GM21723 (cell line): Measurements from ENCODE around the gene ETV7.
"Not testable (repeated sequence)": the region's sequence is repeated elsewhere in the genome, so short reads cannot be mapped to it uniquely, and the experiment has no call there.

Source experiments
- ATAC-seq: cut with Tn5 transposase; IDR thresholded peaks from one replicate; pipeline ENCODE4 v1.9.1; 2021; ENCODE audit warnings: mild to moderate bottlenecking, moderate library complexity; ENCODE audit not compliant: unreplicated experiment

The ETV7 gene

GRCh38 chr6:36387440-36388303 is at the start of gene ETV7:
ETV7 (minus strand) TSS chr6:36387669; CDS start chr6:36387541, 128 bp downstream.
- ATAC-seq, result peak; percentile 39

DNA sequence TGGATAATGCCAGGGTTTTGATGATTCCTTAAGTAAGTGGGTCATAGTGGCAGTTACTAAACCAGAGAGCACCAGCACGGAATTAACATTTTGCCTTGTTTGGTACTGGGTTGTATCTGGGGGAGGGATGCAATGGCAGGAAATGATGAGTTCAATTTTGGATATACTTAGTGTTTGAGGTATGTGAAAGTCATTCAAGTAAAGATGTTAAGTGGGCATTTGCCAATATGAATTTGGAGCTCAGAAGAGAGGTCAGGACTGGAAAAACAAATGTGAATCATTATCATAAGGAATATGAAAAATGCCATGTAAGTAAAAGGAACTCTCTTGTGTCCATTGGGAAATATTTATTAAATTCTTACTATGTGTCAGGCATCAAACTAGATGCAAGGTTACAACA is 49.0 kb upstream of the ETV7 start:
- no peak for ATAC-seq

DNA sequence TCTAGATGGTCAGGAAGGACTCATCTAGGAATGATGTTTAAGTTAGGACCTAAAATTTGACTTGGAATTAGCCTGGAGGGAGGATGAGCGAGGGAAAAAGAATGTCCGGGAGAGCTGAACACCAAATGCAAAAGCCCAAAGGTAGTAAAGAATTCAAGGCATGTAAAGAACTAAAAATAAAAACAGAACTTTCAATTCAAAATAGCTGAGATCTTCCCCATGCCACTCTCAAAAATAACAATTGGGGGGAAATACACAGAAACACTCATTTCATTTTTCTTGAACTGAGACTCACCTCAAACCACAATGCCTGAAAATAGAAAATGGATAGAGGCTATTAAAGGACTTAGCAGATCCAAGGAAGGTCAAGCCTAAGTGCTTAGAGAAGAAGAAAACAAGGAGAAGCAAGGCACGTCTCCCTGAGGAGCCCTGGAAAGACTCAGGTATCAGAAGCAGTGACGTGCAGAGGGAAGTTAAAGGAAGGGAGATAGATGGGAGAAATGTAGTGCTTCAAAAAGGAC is 44.7 kb upstream of the ETV7 start:
- no peak for ATAC-seq

DNA sequence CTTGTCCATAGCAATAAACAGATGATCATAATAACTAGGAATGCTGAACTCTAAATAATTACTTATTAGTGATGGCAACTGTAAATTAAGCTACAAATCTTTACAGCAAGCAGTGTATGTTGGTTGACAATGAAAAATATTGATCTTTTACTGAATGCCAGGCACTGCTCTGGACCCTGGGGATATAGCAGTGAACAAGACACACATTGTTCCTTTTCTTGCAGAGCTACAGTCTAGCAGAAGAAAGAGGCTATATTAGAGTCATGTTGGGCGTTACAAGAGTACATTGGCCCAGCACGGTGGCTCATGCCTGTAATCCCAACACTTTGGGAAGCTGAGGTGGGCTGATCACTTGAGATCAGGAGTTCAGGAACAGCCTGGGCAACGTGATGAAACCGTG is 43.7 kb upstream of the ETV7 start:
- ATAC-seq, result no peak

DNA sequence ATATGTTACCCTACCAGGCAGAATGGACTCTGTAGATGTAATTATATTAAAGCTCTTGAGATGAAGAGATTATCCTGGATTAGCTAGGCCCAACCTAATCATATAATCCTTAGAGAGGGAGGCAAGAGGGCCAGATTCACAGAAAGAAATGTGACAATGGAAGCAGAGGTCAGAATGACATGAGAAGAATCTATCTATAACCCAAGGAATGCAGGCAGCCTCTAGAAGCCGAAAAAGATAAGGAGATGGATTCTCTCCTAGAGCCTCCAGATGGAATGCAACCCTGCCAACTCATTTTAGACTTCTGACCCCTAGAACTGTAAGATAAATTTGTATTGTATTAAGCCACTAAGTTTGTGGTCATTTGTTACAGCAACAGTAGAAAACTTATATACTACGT is 42.9 kb upstream of the ETV7 start:
- no peak for ATAC-seq

DNA sequence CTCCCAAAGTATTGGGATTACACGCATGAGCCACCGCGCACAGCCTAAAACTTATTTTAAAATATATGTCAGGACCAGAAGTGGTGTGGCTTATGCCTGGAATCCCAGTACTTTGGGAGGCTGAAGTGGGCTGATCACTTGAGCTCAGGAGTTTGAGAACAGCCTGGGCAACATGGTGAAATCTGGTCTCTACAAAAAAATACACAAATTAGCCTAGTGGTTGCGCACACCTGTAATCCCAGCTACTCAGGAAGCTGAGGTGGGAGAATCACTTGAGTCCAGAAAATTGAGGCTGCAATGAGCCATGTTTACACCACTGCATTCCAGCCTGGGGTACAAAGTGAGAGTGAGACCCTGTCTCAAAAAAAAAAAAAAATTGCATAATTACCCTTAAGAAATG is 41.4 kb upstream of the ETV7 start:
- no peak for ATAC-seq

GRCh38 chr6:36426622-36427021 is 39.2 kb upstream of the ETV7 start:
- ATAC-seq, result no peak

DNA sequence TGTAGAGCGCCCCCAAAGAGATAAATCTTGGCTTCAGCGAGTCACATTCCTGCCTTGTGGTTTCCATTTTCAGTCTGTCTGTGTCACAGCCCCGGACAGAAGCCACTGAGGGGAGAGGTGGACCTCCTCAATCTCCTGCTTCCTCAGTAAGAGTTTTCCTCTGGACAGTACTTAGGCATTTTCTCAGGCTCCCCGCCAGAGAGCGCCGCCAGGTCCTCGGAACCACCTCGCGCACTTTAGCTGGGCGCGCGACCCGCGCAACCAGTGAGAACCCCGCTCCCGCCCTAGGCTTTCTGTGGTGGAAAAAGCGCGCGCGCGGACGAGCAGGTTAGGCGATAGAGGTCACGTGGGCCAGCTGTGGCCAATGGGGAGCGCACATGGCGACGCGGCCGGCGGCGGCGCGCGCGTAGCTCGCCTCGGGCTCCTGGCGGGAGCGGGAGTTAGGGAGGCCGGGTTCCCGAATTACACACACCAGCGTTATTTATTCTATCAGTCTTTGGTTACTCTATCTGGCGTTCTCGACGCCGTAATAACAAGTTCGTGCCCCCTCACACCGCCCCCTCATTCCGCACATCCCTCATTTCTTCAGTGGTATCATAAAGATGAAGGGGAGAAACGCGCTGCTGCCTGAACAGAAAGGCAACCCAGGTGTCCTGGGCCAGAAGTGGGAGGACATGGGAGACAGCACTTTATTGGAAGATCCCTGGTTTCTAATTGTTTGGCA is 35.8 kb upstream of the ETV7 start:
- peak; percentile 85 for ATAC-seq

- peak; percentile 9 for ATAC-seq
Measured at GRCh38 chr6:36422714-36423100, 35.2 kb upstream of the ETV7 start.

DNA sequence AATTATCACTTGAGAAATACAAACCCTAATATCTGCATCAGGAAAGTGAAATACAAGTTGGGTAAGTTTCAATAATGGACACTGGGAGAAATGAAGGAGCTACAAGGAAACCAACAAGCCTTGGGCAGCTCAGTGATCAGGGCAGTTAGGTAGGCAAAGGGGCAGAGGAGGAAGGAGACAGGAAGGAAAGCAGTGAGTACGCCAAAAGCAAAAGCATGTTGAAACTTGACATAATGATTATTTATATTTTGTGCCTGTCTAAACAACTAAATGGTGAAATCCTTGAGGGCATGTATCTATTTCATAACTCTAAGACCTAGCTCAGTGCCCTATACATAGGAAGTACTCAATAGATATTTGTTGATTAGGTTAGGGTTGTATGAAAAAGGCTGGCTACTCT is 31.8 kb upstream of the ETV7 start:
- ATAC-seq, result no peak

DNA sequence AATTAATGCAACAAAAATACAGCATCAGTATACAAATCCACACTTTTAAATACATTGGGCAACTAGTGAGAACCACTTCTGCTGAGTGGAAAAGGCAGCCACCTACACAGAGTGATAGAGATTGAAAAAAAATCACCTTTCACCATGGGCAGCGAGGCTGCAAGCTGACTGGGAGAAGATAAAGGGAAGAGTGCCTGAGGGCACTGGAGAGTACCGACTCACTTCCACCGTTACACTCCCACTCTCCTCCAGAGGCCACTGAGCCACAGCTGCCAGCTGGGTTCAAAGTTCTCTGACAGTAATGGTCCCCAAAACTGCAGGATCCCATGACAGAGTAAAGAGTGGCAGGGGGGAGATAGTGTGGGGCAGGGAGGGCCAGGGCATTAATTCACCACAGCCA is 31.1 kb upstream of the ETV7 start:
- ATAC-seq, result no peak

- ATAC-seq, result no peak
Measured at GRCh38 chr6:36414481-36414880, 27.0 kb upstream of the ETV7 start.

DNA sequence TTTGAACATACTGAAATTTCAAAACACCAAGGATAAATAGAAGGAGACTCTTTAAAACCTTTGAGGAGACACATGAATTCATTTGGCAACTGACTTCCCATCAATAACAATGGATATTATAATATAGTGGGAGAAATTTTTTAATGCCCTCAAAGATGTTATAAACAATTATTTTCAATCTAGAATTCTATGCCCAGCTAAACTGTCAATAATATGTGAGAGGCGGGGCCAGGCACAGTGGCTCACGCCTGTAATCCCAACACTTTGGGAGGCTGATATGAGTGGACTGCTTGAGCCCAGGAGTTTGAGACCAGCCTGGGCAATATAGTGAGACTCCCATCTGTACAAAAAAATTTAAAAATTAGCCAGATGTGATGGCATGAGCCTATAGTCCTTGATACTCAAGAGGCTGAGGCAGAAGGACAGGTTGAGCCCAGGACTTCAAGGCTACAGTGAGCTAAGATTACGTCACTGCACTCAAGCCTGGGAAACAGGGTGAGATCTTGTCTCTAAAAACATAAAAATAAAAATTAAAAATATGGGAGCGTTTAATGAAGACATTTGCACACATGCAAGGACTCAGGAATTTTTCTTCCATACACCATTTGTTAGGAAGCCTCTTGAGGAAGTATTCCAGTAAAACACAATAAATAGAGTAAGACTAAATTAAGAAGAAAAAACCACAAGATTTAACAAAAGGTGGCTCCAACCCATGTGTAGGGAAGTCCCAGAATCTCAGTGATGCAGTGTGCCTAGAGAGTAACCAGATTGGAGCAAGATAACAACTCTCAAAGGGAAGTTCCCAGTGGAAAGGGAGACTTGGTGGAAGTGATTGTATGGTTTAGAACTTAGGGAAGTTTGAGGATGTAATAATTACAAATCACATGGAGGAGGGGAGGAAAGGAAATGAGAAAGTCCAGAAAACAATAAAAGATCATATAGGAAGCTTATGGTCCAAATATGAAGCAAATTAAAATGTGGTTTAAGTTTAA is 26.3 kb upstream of the ETV7 start:
- ATAC-seq, result no peak

- ATAC-seq, result not testable (repeated sequence)
Measured at GRCh38 chr6:36409718-36410117, 22.2 kb upstream of the ETV7 start.

DNA sequence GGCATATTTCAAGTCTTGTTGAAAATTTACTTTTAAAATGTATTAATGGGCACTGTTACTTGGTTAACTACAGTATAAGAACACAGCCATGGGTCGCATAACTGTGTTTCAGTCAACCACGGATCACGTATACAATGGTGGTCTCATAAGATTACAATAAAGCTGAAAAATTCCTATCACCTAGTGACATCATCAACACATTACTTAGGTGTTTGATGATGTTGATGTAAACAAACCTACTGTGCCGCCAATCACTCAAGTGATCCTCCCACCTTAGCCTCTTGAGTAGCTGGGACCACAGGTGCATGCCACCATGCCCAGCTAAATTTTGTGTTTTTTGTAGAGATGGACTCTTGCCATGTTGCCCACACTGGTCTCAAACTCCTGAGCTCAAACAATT is 16.7 kb upstream of the ETV7 start:
- no peak for ATAC-seq

GRCh38 chr6:36402481-36402880 is 15.0 kb upstream of the ETV7 start:
- ATAC-seq, result no peak

DNA sequence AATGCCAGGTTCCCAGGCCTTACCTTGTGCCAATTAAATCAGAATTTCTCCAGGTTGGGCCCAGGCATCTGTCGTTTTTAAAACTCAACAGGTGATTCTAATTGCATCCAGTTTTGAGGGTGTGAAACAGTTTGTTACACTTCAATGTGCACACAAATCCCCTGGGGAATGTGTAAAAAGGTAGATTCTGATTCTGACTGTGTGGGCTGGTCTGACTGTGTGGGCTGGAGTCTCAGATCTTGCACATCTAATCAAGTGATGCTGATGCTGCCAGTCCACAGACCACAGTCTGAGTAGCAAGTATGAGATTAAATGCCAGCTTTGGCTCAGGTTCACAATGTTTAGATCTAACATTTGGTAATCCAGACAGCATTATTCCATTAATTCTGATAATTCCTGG is 12.5 kb upstream of the ETV7 start:
- ATAC-seq, result no peak

DNA sequence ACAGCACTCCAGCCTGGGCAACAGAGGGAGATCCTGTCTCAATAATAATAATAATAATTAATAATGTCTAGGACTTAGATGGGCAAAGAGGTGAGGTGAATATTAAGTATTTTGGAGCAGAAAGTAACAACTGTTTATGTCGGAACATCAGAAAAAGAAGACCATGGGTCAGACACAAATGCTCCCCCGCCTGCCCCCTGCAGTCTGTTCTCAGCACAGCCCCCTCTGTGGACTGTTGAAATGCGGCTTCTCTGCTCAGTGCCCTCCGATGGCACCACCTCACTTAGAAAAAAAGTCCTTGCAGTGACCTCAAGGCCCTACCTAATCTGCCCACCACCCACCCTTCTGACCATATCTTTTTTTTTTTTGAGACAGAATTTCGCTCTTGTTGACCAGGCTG is 5.2 kb upstream of the ETV7 start:
- ATAC-seq, result no peak

DNA sequence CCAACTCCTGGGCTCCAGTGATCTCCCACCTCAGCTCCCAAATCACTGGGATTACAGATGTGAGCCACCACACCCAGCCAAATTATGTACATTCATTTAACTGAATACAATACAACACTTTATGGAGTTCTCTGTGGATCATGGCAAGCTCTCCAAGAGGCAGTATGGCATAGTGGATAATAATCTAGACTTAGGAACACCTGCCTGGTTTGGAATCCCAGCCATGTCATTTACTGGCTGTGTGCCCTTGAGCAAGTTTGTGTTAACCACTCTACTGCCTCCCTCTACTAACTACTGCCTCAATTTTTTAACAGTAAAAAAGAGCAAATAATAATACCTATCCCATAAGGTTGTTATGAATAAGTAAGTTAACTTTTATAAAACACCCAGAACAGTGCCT is 1.9 kb upstream of the ETV7 start:
- ATAC-seq, result no peak

- ATAC-seq, result no peak
Measured at GRCh38 chr6:36386495-36387439, 702 bp downstream of the ETV7 start.
